Vagina (tissue), 2 donors: Measurements from ENCODE around the gene TNN. TPM values are rescaled to one million over a fixed set of nuclear protein-coding genes. Genes with fewer than 3 reads are reported as not detected.

Source experiments
- DNase-seq, 2 donors: peaks; one replicate each; pipeline ENCODE4 v3.0.0-alpha.2; 2017; ENCODE audit errors: extremely low spot score in 2 of 2
- H3K27ac ChIP-seq: fragments of 200-600 bp; sonication (generic); one replicate; pipeline ENCODE4 v1.5.1; 2019
- H3K27me3 ChIP-seq: fragments of 200-600 bp; sonication (generic); one replicate; pipeline ENCODE4 v1.5.1; 2019
- H3K36me3 ChIP-seq, 2 donors: fragments of 200-600 bp; sonication (generic); one replicate each; pipeline ENCODE4 v1.5.1; 2017 to 2019
- H3K4me1 ChIP-seq: fragments of 200-600 bp; sonication (generic); one replicate; pipeline ENCODE4 v1.5.1; 2019
- H3K4me3 ChIP-seq, 2 donors: fragments of 200-600 bp; sonication (generic); 1 replicate in 1 of 2; 2 replicates in 1 of 2; pipeline ENCODE4 v1.5.1; 2016 to 2019
- H3K9me3 ChIP-seq: fragments of 200-600 bp; sonication (generic); one replicate; pipeline ENCODE4 v1.5.1; 2019
- CTCF ChIP-seq, 3 experiments: fragments of 450-650 bp in 2 of 3; fragments of 200-600 bp in 1 of 3; sonication (generic) in 1 of 3; IDR thresholded peaks; one replicate each; pipeline ENCODE4 v1.5.1; 2017 to 2019; ENCODE audit warnings: antibody characterized with exemption in 3 of 3, mild to moderate bottlenecking in 2 of 3, moderate library complexity in 2 of 3
- POLR2A ChIP-seq, 2 donors: fragments of 450-650 bp; IDR thresholded peaks; one replicate each; pipeline ENCODE4 v1.6.1; 2017; ENCODE audit warnings: antibody characterized with exemption in 2 of 2, mild to moderate bottlenecking in 2 of 2, moderate library complexity in 2 of 2
- POLR2AphosphoS5 ChIP-seq, 2 donors: sonication (generic); formaldehyde crosslinking; IDR thresholded peaks; one replicate each; pipeline ENCODE4 v1.9.0; 2017; ENCODE audit warnings: antibody characterized with exemption in 2 of 2, mild to moderate bottlenecking in 2 of 2, low read depth in 1 of 2; ENCODE audit not compliant: insufficient read depth in 1 of 2
- intact Hi-C: fragments of 100-400 bp; cut with DNase I; formaldehyde crosslinking; loops from one replicate; pipeline ENCODE4 v1.15.1; 2023
- total RNA-seq: library from RNA; depleted of rRNA; stranded (reverse); fragments of >200 nt; gene quantifications from one replicate; pipeline ENCODE4 v1.2.3, GENCODE V29; 2016

Gene TNN
- total RNA-seq, 1 donor from 2014 or later = not detected

DNA sequence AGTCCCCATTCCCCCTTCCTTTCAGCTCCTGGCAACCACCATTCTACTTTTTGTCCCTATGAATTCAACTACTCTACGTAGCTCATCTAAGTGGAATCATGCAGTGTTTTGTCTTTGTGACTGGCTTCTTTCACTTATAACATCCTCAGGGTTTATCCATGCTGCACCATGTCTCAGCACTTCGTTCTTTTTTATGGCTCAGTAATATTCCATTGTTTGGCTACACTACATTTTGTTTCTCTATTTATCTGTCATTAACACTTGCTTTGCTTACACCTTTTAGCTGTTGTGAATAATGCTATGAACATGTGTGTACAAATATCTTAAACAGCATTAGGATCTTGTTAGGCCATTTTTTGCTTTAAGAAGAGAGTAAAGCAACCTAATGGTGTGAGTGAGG, 42.9 kb upstream of the TNN start:
- DNase-seq = no peak
- Histone ChIP-seq H3K4me1 (peaks cover 18% of the 10 kb centered on the region), H3K9me3 (no peaks in the 10 kb centered on the region), H3K27me3 (no peaks in the 10 kb centered on the region), H3K27ac (no peak overlapping the region), H3K4me3 (no peak overlapping the region), H3K36me3 (no peaks in the 10 kb centered on the region)
- intact Hi-C loops = no loop called here
- TF ChIP-seq CTCF (IDR thresholded peaks at IDR 0.05) = no peak
- no peak for TF ChIP-seq POLR2A (IDR thresholded peaks at IDR 0.05)
- TF ChIP-seq POLR2AphosphoS5 (IDR thresholded peaks at IDR 0.05; ENCODE audit: insufficient read depth in 1 of 2, low read depth in 1 of 2) = no peak

DNA sequence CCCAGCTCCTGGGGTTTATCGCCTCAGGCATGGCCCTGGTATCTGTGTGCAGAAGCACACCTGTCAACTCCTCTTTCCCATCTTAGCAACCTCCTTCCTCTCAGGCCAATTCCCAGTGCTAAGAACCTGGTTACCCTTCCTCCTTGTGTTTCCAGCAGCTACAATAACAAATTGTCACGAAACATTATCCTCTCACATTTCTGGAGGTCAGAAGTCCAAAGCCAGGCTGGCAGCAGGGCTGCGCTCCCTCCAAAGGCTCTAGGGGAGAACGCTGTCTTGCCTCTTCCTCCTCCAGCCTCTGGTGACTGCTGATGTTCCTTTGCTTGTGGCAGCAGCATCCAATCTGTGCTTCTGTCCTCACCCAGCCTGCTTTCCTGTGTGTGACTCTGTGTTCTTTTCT, 33.7 kb upstream of the TNN start:
- H3K27ac ChIP-seq = no peak overlapping the region
- no peaks in the 10 kb centered on the region for H3K36me3 ChIP-seq
- DNase-seq = no peak
- H3K27me3 ChIP-seq = no peaks in the 10 kb centered on the region
- no peak overlapping the region for H3K4me3 ChIP-seq
- TF ChIP-seq POLR2AphosphoS5 (IDR thresholded peaks at IDR 0.05; ENCODE audit: insufficient read depth in 1 of 2, low read depth in 1 of 2) (no peak), CTCF (IDR thresholded peaks at IDR 0.05) (no peak), POLR2A (IDR thresholded peaks at IDR 0.05) (no peak)
- H3K4me1 ChIP-seq = no peaks in the 10 kb centered on the region
- H3K9me3 ChIP-seq = no peaks in the 10 kb centered on the region
- intact Hi-C loops = loop anchor here (10.0 kb wide), 2 partner anchors 81 to 281 kb away; no protein-coding TSS in a partner anchor

DNA sequence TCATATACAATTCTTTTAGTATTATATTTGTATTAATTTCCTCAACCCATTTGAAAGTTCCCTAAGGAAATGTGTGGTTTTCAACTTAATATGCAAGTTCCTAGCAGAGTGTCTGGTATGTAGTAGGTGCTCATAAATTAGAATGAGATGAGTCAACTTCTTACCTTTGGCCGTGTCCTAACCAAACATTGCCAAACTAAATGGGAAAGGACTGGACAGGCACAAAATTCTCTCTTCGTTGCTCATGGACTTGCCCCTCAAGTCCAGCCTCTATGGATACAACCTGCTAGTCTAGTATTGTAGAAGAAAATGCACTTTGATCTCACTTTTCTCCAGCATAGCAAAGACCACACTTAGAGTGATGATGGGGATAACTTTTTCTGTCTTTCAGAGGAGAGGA, 32.9 kb upstream of the TNN start:
- Histone ChIP-seq H3K4me1 (no peaks in the 10 kb centered on the region), H3K27ac (no peak overlapping the region), H3K27me3 (no peaks in the 10 kb centered on the region), H3K4me3 (no peak overlapping the region), H3K36me3 (no peaks in the 10 kb centered on the region), H3K9me3 (no peaks in the 10 kb centered on the region)
- TF ChIP-seq POLR2AphosphoS5 (IDR thresholded peaks at IDR 0.05; ENCODE audit: insufficient read depth in 1 of 2, low read depth in 1 of 2) = no peak
- TF ChIP-seq CTCF (IDR thresholded peaks at IDR 0.05) = no peak
- TF ChIP-seq POLR2A (IDR thresholded peaks at IDR 0.05) = no peak
- intact Hi-C loops = loop anchor here (10.0 kb wide), 2 partner anchors 80 to 280 kb away; no protein-coding TSS in a partner anchor
- DNase-seq = no peak

DNA sequence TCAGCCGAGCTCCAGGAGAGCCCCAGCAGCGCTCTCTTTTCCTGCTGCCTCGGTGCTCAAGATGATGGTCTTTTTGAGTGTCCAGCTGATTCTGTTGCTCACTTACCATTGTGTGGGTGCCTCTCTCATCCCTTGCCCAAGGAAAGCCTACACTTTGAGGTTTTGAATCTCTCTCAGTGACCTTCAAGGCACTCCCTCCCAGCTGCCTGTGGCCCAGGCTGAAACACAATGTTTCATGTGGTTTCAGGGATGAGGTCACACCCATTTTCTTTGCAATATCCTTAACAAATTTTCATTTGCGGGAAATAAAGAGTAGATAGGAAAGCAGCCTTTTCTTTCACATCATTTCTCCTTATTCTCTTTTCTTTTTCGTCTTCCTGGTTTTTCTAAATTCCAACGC, 31.8 kb upstream of the TNN start:
- no peaks in the 10 kb centered on the region for H3K27me3 ChIP-seq
- H3K9me3 ChIP-seq = no peaks in the 10 kb centered on the region
- no peak overlapping the region for H3K4me3 ChIP-seq
- intact Hi-C loops = loop anchor here (10.0 kb wide), 2 partner anchors 79 to 279 kb away; no protein-coding TSS in a partner anchor
- H3K4me1 ChIP-seq = no peaks in the 10 kb centered on the region
- TF ChIP-seq POLR2A (IDR thresholded peaks at IDR 0.05) = no peak
- TF ChIP-seq CTCF (IDR thresholded peaks at IDR 0.05) = no peak
- no peak for TF ChIP-seq POLR2AphosphoS5 (IDR thresholded peaks at IDR 0.05; ENCODE audit: insufficient read depth in 1 of 2, low read depth in 1 of 2)
- no peak for DNase-seq
- H3K36me3 ChIP-seq = no peaks in the 10 kb centered on the region
- no peak overlapping the region for H3K27ac ChIP-seq

GRCh38 chr1:175036476-175036875, 31.2 kb upstream of the TNN start:
- no peak overlapping the region for H3K27ac ChIP-seq
- H3K9me3 ChIP-seq = no peaks in the 10 kb centered on the region
- TF ChIP-seq POLR2AphosphoS5 (IDR thresholded peaks at IDR 0.05; ENCODE audit: insufficient read depth in 1 of 2, low read depth in 1 of 2) (no peak), CTCF (IDR thresholded peaks at IDR 0.05) (no peak), POLR2A (IDR thresholded peaks at IDR 0.05) (no peak)
- DNase-seq = no peak
- intact Hi-C loops = loop anchor here (10.0 kb wide), 2 partner anchors 78 to 278 kb away; no protein-coding TSS in a partner anchor
- no peaks in the 10 kb centered on the region for H3K27me3 ChIP-seq
- H3K36me3 ChIP-seq = no peaks in the 10 kb centered on the region
- H3K4me1 ChIP-seq = no peaks in the 10 kb centered on the region
- no peak overlapping the region for H3K4me3 ChIP-seq
